ENCODE measurements around the gene FAM83G.
A peak's percentile ranks its signal among the peaks of the same experiment; 100 is the strongest.
"Not testable (repeated sequence)": the region's sequence is repeated elsewhere in the genome, so short reads cannot be mapped to it uniquely, and the experiment has no call there.

Gene FAM83G

DNA sequence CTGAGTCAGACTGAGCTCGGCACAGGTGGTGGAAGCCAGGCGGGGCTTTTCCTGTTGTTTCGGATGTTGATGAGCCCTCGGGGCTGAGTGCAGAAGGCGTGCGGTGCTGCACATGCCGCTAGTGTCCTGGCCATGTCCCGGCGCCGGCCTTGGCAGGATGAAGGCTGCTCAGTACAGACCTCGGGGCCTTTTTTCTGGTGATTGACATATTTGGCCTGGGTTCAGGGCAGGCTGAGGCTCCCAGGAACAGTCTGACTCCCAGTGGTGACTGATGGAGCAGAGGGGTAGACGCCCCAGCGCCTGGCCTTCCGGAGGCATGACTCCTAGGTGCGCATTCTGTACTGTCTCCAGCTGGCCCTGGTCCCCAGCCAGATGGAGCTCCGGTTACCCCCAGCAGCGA lies 33.4 kb upstream of the FAM83G start:
- not testable (repeated sequence) for H3K4me1 ChIP-seq (ENCODE audit: insufficient read depth, poor library complexity, severe bottlenecking); DNase-seq (ENCODE audit: low spot score); H3K27ac ChIP-seq (ENCODE audit: poor library complexity, severe bottlenecking); H3K4me3 ChIP-seq (ENCODE audit: severe bottlenecking); H3K36me3 ChIP-seq (ENCODE audit: low read depth); H3K27me3 ChIP-seq (ENCODE audit: insufficient read depth, poor library complexity, severe bottlenecking); H3K9me3 ChIP-seq (ENCODE audit: severe bottlenecking)
- peak; percentile 88 for ATAC-seq (ENCODE audit: low read depth)

DNA sequence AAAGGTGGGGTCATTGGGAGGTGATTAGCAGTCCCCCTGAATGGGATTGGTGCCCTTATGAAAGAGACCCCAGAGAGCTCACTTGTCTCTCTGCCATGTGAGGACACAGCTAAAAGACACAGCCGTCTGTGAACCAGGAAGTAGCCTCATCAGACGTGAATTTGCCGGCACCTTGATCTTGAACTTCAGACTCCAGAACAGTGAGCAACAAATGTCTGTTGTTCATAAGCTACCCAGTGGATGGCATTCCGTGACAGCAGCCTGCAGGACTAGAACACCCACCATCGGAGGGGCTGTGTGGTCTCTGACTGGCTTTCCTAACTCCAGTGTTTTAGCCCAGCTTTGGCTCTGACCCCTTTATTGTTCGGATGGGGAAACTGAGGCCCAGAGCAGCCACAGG lies 33.0 kb upstream of the FAM83G start:
- H3K27ac ChIP-seq (ENCODE audit: poor library complexity, severe bottlenecking); DNase-seq (ENCODE audit: low spot score); ATAC-seq (ENCODE audit: low read depth): not testable (repeated sequence)

DNA sequence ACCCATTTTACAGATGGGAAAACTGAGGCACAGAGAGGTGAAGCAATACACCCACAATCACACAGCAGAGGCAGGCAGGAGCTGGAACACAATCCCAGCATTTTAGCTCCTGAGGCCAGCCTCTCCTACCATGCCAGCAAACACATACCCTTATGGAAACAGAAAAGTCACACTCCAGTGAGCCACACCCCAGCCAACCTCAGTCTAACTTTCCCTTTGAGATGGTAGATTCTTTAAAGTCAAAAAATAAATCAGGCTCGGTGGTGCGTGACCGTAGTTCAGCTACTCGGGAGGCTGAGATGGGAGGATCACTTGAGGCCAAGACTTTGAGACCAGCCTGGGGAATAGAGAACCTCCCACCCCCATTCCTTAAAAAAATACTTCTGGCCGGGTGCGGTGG lies 31.6 kb upstream of the FAM83G start:
- DNase-seq (ENCODE audit: low spot score); H3K4me3 ChIP-seq (ENCODE audit: severe bottlenecking); H3K27ac ChIP-seq (ENCODE audit: poor library complexity, severe bottlenecking); H3K36me3 ChIP-seq (ENCODE audit: low read depth); ATAC-seq (ENCODE audit: low read depth); H3K4me1 ChIP-seq (ENCODE audit: insufficient read depth, poor library complexity, severe bottlenecking); H3K27me3 ChIP-seq (ENCODE audit: insufficient read depth, poor library complexity, severe bottlenecking); H3K9me3 ChIP-seq (ENCODE audit: severe bottlenecking): not testable (repeated sequence)

More for the DNA sequence above, 33.0 kb upstream of the FAM83G start:
- H3K4me3 ChIP-seq (ENCODE audit: severe bottlenecking); H3K27me3 ChIP-seq (ENCODE audit: insufficient read depth, poor library complexity, severe bottlenecking); H3K9me3 ChIP-seq (ENCODE audit: severe bottlenecking); H3K36me3 ChIP-seq (ENCODE audit: low read depth); H3K4me1 ChIP-seq (ENCODE audit: insufficient read depth, poor library complexity, severe bottlenecking): not testable (repeated sequence)

DNA sequence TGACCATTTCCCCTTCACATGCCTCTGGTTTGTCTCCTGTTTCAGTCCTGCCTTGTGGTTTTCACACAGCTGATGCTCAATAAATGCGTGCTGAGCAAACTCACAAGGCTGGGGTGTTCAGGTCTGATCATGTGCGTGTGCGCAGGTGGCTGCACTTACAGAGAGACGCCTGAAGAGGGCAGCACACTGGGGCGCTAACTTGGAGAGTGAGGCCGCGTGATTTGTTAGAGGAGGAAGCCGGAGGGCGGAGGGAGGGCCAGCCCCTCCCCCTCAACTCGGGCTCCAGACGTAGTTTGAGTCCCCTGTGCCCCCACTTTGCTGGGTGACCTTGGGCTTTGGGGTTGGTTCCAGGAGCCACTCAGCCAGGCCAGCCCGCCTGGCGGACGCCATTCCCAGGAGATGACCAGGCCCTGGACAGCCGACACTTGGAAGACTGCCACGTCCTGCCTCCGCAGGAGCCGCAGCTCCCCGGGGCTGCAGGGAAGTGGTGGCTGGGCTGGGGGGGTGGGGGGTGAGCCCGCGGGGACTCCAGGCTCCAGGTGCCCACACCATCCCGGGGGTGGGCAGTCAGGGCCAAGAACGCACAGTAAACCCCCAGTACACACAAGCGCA lies 27.9 kb upstream of the FAM83G start:
- not testable (repeated sequence) for DNase-seq (ENCODE audit: low spot score); H3K4me1 ChIP-seq (ENCODE audit: insufficient read depth, poor library complexity, severe bottlenecking); H3K9me3 ChIP-seq (ENCODE audit: severe bottlenecking); H3K27me3 ChIP-seq (ENCODE audit: insufficient read depth, poor library complexity, severe bottlenecking); H3K4me3 ChIP-seq (ENCODE audit: severe bottlenecking); H3K27ac ChIP-seq (ENCODE audit: poor library complexity, severe bottlenecking); H3K36me3 ChIP-seq (ENCODE audit: low read depth)
- ATAC-seq (ENCODE audit: low read depth): peak; percentile 76

DNA sequence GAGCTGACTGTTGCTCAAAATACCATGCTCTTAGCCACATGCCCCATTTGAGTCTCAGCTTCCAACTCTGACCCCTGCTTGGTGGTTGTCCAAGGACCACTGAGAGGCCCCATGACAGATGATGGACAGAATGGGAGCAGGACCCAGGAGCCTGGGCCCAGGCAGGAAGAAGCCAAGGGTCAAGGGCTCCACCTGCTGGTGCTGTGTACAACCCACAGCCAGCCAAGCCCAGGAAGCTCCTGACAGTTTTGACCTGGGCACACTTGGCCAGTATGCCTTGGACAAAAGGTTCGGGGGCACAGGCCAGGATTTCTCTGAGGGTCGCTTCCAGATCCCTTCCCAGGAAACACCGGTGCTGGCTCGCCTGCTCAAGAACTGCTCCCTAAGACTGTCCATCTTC lies 27.2 kb upstream of the FAM83G start:
- not testable (repeated sequence) for H3K27ac ChIP-seq (ENCODE audit: poor library complexity, severe bottlenecking)
- ATAC-seq (ENCODE audit: low read depth): peak; percentile 83

DNA sequence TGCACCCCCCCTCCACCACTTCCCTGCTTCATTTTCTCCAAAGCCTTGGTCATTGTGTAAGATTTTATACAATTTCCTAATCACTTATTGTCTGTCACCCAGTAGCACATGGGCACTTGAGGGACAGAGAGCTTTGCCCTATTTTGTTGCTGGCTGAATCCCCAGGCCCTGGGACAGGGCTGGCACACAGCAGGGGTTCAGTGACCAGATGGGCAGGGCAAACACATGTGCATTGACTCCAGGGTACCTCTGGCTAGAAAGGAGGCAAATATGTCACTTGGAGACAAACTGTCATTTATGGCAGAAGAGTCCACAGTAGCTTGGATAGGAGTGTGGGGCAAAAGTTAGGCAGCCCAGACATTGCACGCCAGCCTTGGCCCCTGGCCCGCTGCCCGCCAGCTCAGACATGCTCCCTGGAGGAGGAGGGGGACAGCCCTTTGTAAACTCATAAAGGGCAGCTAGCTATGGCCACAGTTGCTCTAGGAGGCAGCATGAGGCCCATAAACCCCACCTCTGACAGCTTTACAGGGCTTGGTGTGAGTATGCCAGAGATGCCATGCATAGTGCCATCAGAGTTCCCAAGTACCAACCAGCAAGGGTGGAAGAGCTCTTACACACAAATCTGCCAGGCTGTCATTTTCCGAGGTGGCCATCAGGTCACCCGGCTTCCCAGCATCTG lies 26.3 kb upstream of the FAM83G start:
- not testable (repeated sequence) for H3K9me3 ChIP-seq (ENCODE audit: severe bottlenecking); H3K4me3 ChIP-seq (ENCODE audit: severe bottlenecking); H3K36me3 ChIP-seq (ENCODE audit: low read depth); DNase-seq (ENCODE audit: low spot score); ATAC-seq (ENCODE audit: low read depth); H3K4me1 ChIP-seq (ENCODE audit: insufficient read depth, poor library complexity, severe bottlenecking); H3K27me3 ChIP-seq (ENCODE audit: insufficient read depth, poor library complexity, severe bottlenecking); H3K27ac ChIP-seq (ENCODE audit: poor library complexity, severe bottlenecking)

More for the DNA sequence above, 27.2 kb upstream of the FAM83G start:
- H3K9me3 ChIP-seq (ENCODE audit: severe bottlenecking); H3K4me1 ChIP-seq (ENCODE audit: insufficient read depth, poor library complexity, severe bottlenecking); H3K4me3 ChIP-seq (ENCODE audit: severe bottlenecking); H3K36me3 ChIP-seq (ENCODE audit: low read depth); H3K27me3 ChIP-seq (ENCODE audit: insufficient read depth, poor library complexity, severe bottlenecking): not testable (repeated sequence)
- DNase-seq (ENCODE audit: low spot score): peak; percentile 29

DNA sequence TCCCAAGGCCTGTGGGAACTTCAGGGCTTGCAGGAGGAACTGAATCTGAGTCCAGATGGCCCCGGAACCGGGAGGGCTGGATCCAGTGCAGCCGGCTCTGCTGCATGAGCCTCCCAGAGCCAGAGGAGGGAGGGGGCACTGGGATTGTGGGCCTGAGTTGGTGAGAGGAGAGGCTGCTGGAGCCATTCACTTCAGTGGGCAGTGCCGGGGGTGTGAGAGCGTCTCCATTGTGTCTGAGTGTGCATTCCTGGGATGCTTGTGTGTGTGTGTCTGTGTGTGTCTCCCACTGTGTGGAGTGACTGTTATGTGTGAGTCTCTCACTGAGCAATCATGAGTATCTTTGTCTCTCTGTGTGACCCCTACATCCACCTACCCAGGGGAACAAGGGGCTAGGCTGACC lies 25.2 kb upstream of the FAM83G start:
- DNase-seq (ENCODE audit: low spot score); H3K4me3 ChIP-seq (ENCODE audit: severe bottlenecking); H3K4me1 ChIP-seq (ENCODE audit: insufficient read depth, poor library complexity, severe bottlenecking); H3K9me3 ChIP-seq (ENCODE audit: severe bottlenecking); H3K27ac ChIP-seq (ENCODE audit: poor library complexity, severe bottlenecking); H3K27me3 ChIP-seq (ENCODE audit: insufficient read depth, poor library complexity, severe bottlenecking); H3K36me3 ChIP-seq (ENCODE audit: low read depth): not testable (repeated sequence)
- 0 out of 3 replicates have a peak, but pooled peaks have one; percentile 6 for ATAC-seq (ENCODE audit: low read depth)

DNA sequence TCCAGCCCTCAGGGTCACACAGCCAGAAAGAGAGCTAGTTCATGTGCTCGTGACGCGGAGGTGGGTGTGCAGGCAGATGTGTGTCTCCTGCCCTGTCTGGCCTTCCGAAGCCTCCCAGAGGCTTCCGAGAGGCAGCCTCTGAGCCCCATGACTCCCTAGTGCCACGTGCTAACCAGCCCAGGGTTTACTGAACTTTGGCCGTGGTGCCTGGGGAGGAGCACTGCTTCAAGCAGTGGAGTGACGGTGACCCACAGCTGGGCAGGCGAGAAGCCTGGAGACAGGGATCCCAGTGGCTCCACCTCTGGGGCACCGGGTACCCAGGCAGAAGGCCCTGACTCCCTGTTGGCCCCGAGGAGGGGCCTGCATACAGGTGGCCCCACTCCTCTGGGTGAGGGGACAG lies 24.1 kb upstream of the FAM83G start:
- not testable (repeated sequence) for ATAC-seq (ENCODE audit: low read depth); H3K27me3 ChIP-seq (ENCODE audit: insufficient read depth, poor library complexity, severe bottlenecking); DNase-seq (ENCODE audit: low spot score)

More for the DNA sequence above, 24.1 kb upstream of the FAM83G start:
- H3K36me3 ChIP-seq (ENCODE audit: low read depth); H3K4me1 ChIP-seq (ENCODE audit: insufficient read depth, poor library complexity, severe bottlenecking); H3K9me3 ChIP-seq (ENCODE audit: severe bottlenecking); H3K4me3 ChIP-seq (ENCODE audit: severe bottlenecking); H3K27ac ChIP-seq (ENCODE audit: poor library complexity, severe bottlenecking): not testable (repeated sequence)
